H9 (cell line): ENCODE results near the gene RHBDD2. TPM values are rescaled to one million over a fixed set of nuclear protein-coding genes. Genes with fewer than 3 reads are reported as not detected.

Source experiments
- DNase-seq: peaks from one replicate; pipeline ENCODE4 v3.0.0-alpha.2; 2017
- H2AFZ ChIP-seq: one replicate; pipeline ENCODE4 v1.6.1; 2013; ENCODE audit warnings: mild to moderate bottlenecking, low read length, control low read depth, moderate library complexity
- H2AK5ac ChIP-seq: 2 replicates; pipeline ENCODE4 v1.6.1; 2013; ENCODE audit warnings: low read length, control low read depth, mixed read lengths; ENCODE audit not compliant: insufficient read length
- H2BK120ac ChIP-seq: one replicate; pipeline ENCODE4 v1.6.1; 2013; ENCODE audit warnings: low read depth, mild to moderate bottlenecking, low read length, control low read depth, inconsistent platforms; ENCODE audit not compliant: poor library complexity, severe bottlenecking
- H2BK12ac ChIP-seq: 2 replicates; pipeline ENCODE4 v1.6.1; 2013; ENCODE audit warnings: low read length, control low read depth, mixed read lengths, low read depth; ENCODE audit not compliant: insufficient read length
- H2BK15ac ChIP-seq: 2 replicates; pipeline ENCODE4 v1.6.1; 2013; ENCODE audit warnings: low read depth, low read length, control low read depth
- H2BK20ac ChIP-seq: one replicate; pipeline ENCODE4 v1.6.1; 2013; ENCODE audit warnings: low read depth, mild to moderate bottlenecking, low read length, control low read depth, inconsistent platforms; ENCODE audit not compliant: poor library complexity, severe bottlenecking
- H2BK5ac ChIP-seq: 2 replicates; pipeline ENCODE4 v1.6.1; 2013; ENCODE audit warnings: low read length, control low read depth, mixed read lengths; ENCODE audit not compliant: insufficient read length
- H3K14ac ChIP-seq: 2 replicates; pipeline ENCODE4 v1.6.1; 2013; ENCODE audit warnings: low read length, control low read depth; ENCODE audit not compliant: insufficient read depth
- H3K18ac ChIP-seq: 2 replicates; pipeline ENCODE4 v1.6.1; 2013; ENCODE audit warnings: low read depth, mild to moderate bottlenecking, mixed read lengths, low read length, control low read depth; ENCODE audit not compliant: insufficient read length
- H3K23ac ChIP-seq: 2 replicates; pipeline ENCODE4 v1.6.1; 2013; ENCODE audit warnings: low read length, control low read depth, mixed read lengths, low read depth; ENCODE audit not compliant: insufficient read length
- H3K23me2 ChIP-seq: 2 replicates; pipeline ENCODE4 v1.6.1; 2013; ENCODE audit warnings: low read depth, mild to moderate bottlenecking, mixed read lengths, low read length, control low read depth; ENCODE audit not compliant: insufficient read length, poor library complexity, severe bottlenecking
- H3K27ac ChIP-seq: 2 replicates; pipeline ENCODE4 v1.5.1; 2013; ENCODE audit warnings: low read length, control low read depth, mixed read lengths, low read depth; ENCODE audit not compliant: insufficient read length
- H3K27me3 ChIP-seq: 2 replicates; pipeline ENCODE4 v1.6.1; 2013; ENCODE audit warnings: low read length, control low read depth, inconsistent platforms; ENCODE audit not compliant: insufficient read depth
- H3K4ac ChIP-seq: 2 replicates; pipeline ENCODE4 v1.6.1; 2013; ENCODE audit warnings: low read depth, mild to moderate bottlenecking, control low read depth, inconsistent platforms, low read length, moderate library complexity
- H3K4me1 ChIP-seq: 2 replicates; pipeline ENCODE4 v1.6.1; 2013; ENCODE audit warnings: low read length, control low read depth, inconsistent platforms; ENCODE audit not compliant: insufficient read depth
- H3K4me2 ChIP-seq: 2 replicates; pipeline ENCODE4 v1.6.1; 2013; ENCODE audit warnings: low read length, control low read depth, mixed read lengths; ENCODE audit not compliant: insufficient read length, insufficient read depth
- H3K56ac ChIP-seq: 2 replicates; pipeline ENCODE4 v1.6.1; 2013; ENCODE audit warnings: low read depth, mild to moderate bottlenecking, mixed read lengths, low read length, control low read depth; ENCODE audit not compliant: insufficient read length
- H3K79me1 ChIP-seq: 2 replicates; pipeline ENCODE4 v1.6.1; 2013; ENCODE audit warnings: low read depth, mild to moderate bottlenecking, moderate library complexity, low read length, control low read depth, inconsistent platforms; ENCODE audit not compliant: insufficient read depth, poor library complexity, severe bottlenecking
- H3K79me2 ChIP-seq: 2 replicates; pipeline ENCODE4 v1.6.1; 2013; ENCODE audit warnings: low read length, control low read depth, inconsistent platforms; ENCODE audit not compliant: insufficient read depth
- H3K9ac ChIP-seq: 2 replicates; pipeline ENCODE4 v1.6.1; 2013; ENCODE audit warnings: low read length, control low read depth, mixed read lengths; ENCODE audit not compliant: insufficient read length; ENCODE audit errors: extremely low read depth
- H3K9me3 ChIP-seq: one replicate; pipeline ENCODE4 v1.6.1; 2013; ENCODE audit warnings: low read depth, low read length, inconsistent platforms; ENCODE audit not compliant: control insufficient read depth
- H3T11ph ChIP-seq: one replicate; pipeline ENCODE4 v1.6.1; 2013; ENCODE audit warnings: mild to moderate bottlenecking, low read length, control low read depth, inconsistent platforms
- H4K20me1 ChIP-seq: one replicate; pipeline ENCODE4 v1.6.1; 2013; ENCODE audit not compliant: control insufficient read depth, insufficient read length, insufficient read depth
- H4K5ac ChIP-seq: 2 replicates; pipeline ENCODE4 v1.6.1; 2013; ENCODE audit warnings: low read depth, mild to moderate bottlenecking, mixed read lengths, low read length, control low read depth; ENCODE audit not compliant: insufficient read length
- H4K8ac ChIP-seq: replicated peaks from 2 replicates; pipeline ENCODE4 v1.6.1; 2013; ENCODE audit warnings: low read length, control low read depth, mixed read lengths, low read depth; ENCODE audit not compliant: insufficient read length
- H4K91ac ChIP-seq: 2 replicates; pipeline ENCODE4 v1.6.1; 2013; ENCODE audit warnings: low read depth, mild to moderate bottlenecking, moderate library complexity, mixed read lengths, low read length, control low read depth; ENCODE audit not compliant: insufficient read length
- H3K27ac Mint-ChIP-seq, 3 experiments: 2 replicates in 2 of 3; 3 replicates in 1 of 3; pipeline ENCODE4 v1.8.0; 2020 to 2021; ENCODE audit warnings: mixed read lengths in 3 of 3, mild to moderate bottlenecking in 1 of 3, moderate library complexity in 1 of 3
- H3K27me3 Mint-ChIP-seq: 2 replicates; pipeline ENCODE4 v1.8.0; 2021; ENCODE audit warnings: low read depth, mild to moderate bottlenecking, moderate library complexity, mixed read lengths
- H3K36me3 Mint-ChIP-seq, 3 experiments: 2 replicates in 2 of 3; 3 replicates in 1 of 3; pipeline ENCODE4 v1.8.0; 2020 to 2021; ENCODE audit warnings: low read depth in 3 of 3, mixed read lengths in 3 of 3; ENCODE audit not compliant: insufficient read depth in 1 of 3
- H3K4me1 Mint-ChIP-seq, 2 experiments: 2 replicates each; pipeline ENCODE4 v1.8.0; 2020; ENCODE audit warnings: mixed read lengths in 2 of 2
- H3K4me3 Mint-ChIP-seq, 2 experiments: 2 replicates in 1 of 2; 3 replicates in 1 of 2; pipeline ENCODE4 v1.8.0; 2020 to 2021; ENCODE audit warnings: mild to moderate bottlenecking in 2 of 2, mixed read lengths in 2 of 2, moderate library complexity in 1 of 2
- H3K9me3 Mint-ChIP-seq, 2 experiments: 2 replicates in 1 of 2; 3 replicates in 1 of 2; pipeline ENCODE4 v1.8.0; 2020; ENCODE audit warnings: mild to moderate bottlenecking in 2 of 2, mixed read lengths in 2 of 2, moderate library complexity in 1 of 2
- CTCF ChIP-seq: fragments of 200-600 bp; sonication (generic); conservative IDR thresholded peaks from 3 replicates; pipeline ENCODE4 v1.8.0; 2021; ENCODE audit warnings: antibody characterized with exemption, mild to moderate bottlenecking
- WGBS: extraction: QIAGEN DNeasy Blood & Tissue Kit; methylation state at CpG from one replicate; pipeline ENCODE4 v1.1.7; 2013; ENCODE audit warnings: missing lambda C conversion rate, low lambda C conversion rate, mixed read lengths; ENCODE audit not compliant: insufficient read length; ENCODE audit errors: extremely low coverage; 5-methylcytosine and 5-hydroxymethylcytosine counted together
- total RNA-seq: library from RNA; stranded (reverse); gene quantifications from 2 replicates; pipeline ENCODE4 v1.2.1, GENCODE V29; 2021

The RHBDD2 gene
- total RNA-seq, 1 experiment from 2014 or later, result 30.0 TPM

GRCh38 chr7:75843613-75844116 is 35.2 kb upstream of the RHBDD2 start:
- no peak overlapping the region for H4K91ac ChIP-seq
- no peaks in the 10 kb centered on the region; a peak in 2 of 7 replicates for H3K36me3 Mint-ChIP-seq
- H3K4ac ChIP-seq, result no peak overlapping the region
- no peaks in the 10 kb centered on the region for H3K79me2 ChIP-seq
- H2BK120ac ChIP-seq, result no peak overlapping the region
- no peak overlapping the region for H2BK12ac ChIP-seq
- H3K56ac ChIP-seq, result no peak overlapping the region
- no peaks in the 10 kb centered on the region for H3K4me1 ChIP-seq
- no peak overlapping the region for H2BK5ac ChIP-seq
- H3K27me3 Mint-ChIP-seq, result no peaks in the 10 kb centered on the region
- H3K4me2 ChIP-seq, result no peak overlapping the region
- H3K23me2 ChIP-seq, result no peaks in the 10 kb centered on the region
- no peak for DNase-seq
- no peak overlapping the region for H4K8ac ChIP-seq
- H2AK5ac ChIP-seq, result no peak overlapping the region
- no peaks in the 10 kb centered on the region for H3K79me1 ChIP-seq
- no peak overlapping the region for H3K27ac Mint-ChIP-seq
- H2BK20ac ChIP-seq, result no peak overlapping the region
- H2AFZ ChIP-seq, result no peak overlapping the region
- WGBS, result no CpG with 5 or more reads among the region's 9 CpGs
- no peak overlapping the region for H4K5ac ChIP-seq
- no peak for TF ChIP-seq CTCF
- H3K27me3 ChIP-seq, result no peaks in the 10 kb centered on the region
- H3K27ac ChIP-seq, result no peak overlapping the region
- no peak overlapping the region for H3K14ac ChIP-seq
- no peak overlapping the region for H3T11ph ChIP-seq
- no peak overlapping the region for H3K23ac ChIP-seq
- no peaks in the 10 kb centered on the region for H3K9me3 ChIP-seq
- no peak overlapping the region for H3K9ac ChIP-seq
- H3K4me3 Mint-ChIP-seq, result no peak overlapping the region
- no peaks in the 10 kb centered on the region for H3K9me3 Mint-ChIP-seq
- H3K4me1 Mint-ChIP-seq, result peaks cover 0 to 8% of the 10 kb centered on the region in 2 experiments; a peak in 2 of 4 replicates
- H2BK15ac ChIP-seq, result no peak overlapping the region
- no peak overlapping the region for H3K18ac ChIP-seq
- no peaks in the 10 kb centered on the region for H4K20me1 ChIP-seq
